ENCODE measurements around the gene FMO5.
"Not testable (repeated sequence)": the region's sequence is repeated elsewhere in the genome, so short reads cannot be mapped to it uniquely, and the experiment has no call there.

FMO5 gene

GRCh38 chr1:147157116-147157515 is 68.0 kb downstream of the FMO5 start:
- in situ Hi-C loops (cut with MboI; ENCODE audit: low sequenced_read_pairs) = not testable (repeated sequence)

DNA sequence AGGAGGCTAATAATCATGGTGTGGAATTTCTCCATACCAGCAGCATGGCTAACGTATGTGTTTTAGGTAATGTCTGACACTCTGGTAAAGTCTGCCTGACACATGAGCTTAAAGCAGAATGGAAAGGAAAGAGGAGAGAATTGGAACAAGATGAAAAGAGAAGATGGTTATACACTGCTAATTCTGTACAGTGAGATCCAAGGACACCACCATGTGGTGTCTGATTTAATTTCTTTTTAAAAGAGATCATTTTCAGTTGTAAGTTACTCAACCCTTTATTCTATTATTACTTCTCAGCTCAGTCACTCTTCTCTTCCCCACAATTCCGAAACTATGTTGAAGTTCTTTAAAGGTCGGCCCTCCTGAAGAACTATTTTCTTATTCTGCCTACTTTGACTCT is 68.5 kb downstream of the FMO5 start:
- in situ Hi-C loops (cut with MboI; ENCODE audit: low sequenced_read_pairs) = no loop called here

DNA sequence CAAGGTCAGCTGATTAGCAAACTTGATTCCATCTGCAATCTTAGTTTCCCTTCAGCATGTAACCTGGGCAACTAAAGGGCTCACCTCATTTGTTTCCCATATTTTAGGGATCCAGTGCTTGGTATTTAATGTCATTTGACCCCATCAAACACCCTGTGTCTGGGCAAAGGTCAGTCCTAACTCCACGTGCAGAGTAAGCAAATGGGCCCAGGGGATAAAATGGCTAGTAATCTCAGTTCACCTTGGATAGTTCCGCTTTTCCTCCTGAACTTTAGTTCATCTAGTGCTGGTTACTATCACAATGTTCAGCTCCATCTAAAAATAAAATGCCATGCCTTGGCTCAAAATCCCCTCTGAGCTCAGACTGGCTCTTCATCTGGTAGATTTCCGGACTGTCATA is 72.4 kb downstream of the FMO5 start:
- in situ Hi-C loops (cut with MboI; ENCODE audit: low sequenced_read_pairs) = no loop called here

- in situ Hi-C loops (cut with MboI; ENCODE audit: low sequenced_read_pairs) = no loop called here
Observed at GRCh38 chr1:147151244-147151643, 73.9 kb downstream of the FMO5 start.

- in situ Hi-C loops (cut with MboI; ENCODE audit: low sequenced_read_pairs) = no loop called here
Observed at GRCh38 chr1:147142886-147143285, 82.3 kb downstream of the FMO5 start.
